ENCODE data around the gene TMEM132A. TPM values are rescaled to one million over a fixed set of nuclear protein-coding genes. Genes with fewer than 3 reads are reported as not detected.
"Not testable (repeated sequence)": the region's sequence is repeated elsewhere in the genome, so short reads cannot be mapped to it uniquely, and the experiment has no call there.

Gene TMEM132A
- total RNA-seq, 1 donor from 2014 or later = 6.1 TPM

GRCh38 chr11:60972182-60973030 lies 48.1 kb downstream of the TMEM132A start:
- no peak for DNase-seq (ENCODE audit: extremely low spot score in 2 of 2)
- no peaks in the 10 kb centered on the region for H3K9me3 ChIP-seq
- H3K27ac ChIP-seq = no peak overlapping the region
- no peaks in the 10 kb centered on the region for H3K36me3 ChIP-seq
- H3K4me1 ChIP-seq = no peaks in the 10 kb centered on the region
- intact Hi-C loops (cut with DNase I) = no loop called here
- H3K4me3 ChIP-seq = peak overlapping the region; percentile 22 to 26
- no peaks in the 10 kb centered on the region for H3K27me3 ChIP-seq
- no peak for TF ChIP-seq POLR2AphosphoS5 (IDR thresholded peaks at IDR 0.05; ENCODE audit: insufficient read depth in 1 of 2, low read depth in 1 of 2)

GRCh38 chr11:60973699-60974098 lies 49.4 kb downstream of the TMEM132A start:
- intact Hi-C loops (cut with DNase I) = no loop called here
- H3K4me3 ChIP-seq = peak overlapping the region in 1 of 2 donors; percentile 6
- no peaks in the 10 kb centered on the region for H3K4me1 ChIP-seq
- TF ChIP-seq POLR2AphosphoS5 (IDR thresholded peaks at IDR 0.05; ENCODE audit: insufficient read depth in 1 of 2, low read depth in 1 of 2) (no peak), POLR2A (IDR thresholded peaks at IDR 0.05) (no peak), CTCF (IDR thresholded peaks at IDR 0.05) (no peak)
- DNase-seq (ENCODE audit: extremely low spot score in 2 of 2) = no peak
- no peaks in the 10 kb centered on the region for H3K9me3 ChIP-seq
- no peaks in the 10 kb centered on the region for H3K27me3 ChIP-seq
- H3K27ac ChIP-seq = no peak overlapping the region
- no peaks in the 10 kb centered on the region for H3K36me3 ChIP-seq

GRCh38 chr11:60974316-60974715 lies 50.1 kb downstream of the TMEM132A start:
- H3K9me3 ChIP-seq; H3K27ac ChIP-seq; H3K27me3 ChIP-seq; H3K4me1 ChIP-seq; H3K36me3 ChIP-seq; DNase-seq (ENCODE audit: extremely low spot score in 2 of 2); intact Hi-C loops (cut with DNase I): not testable (repeated sequence)
- H3K4me3 ChIP-seq = peak overlapping the region in 1 of 2 donors; percentile 6

GRCh38 chr11:60974726-60975125 lies 50.5 kb downstream of the TMEM132A start:
- no peak for DNase-seq (ENCODE audit: extremely low spot score in 2 of 2)
- TF ChIP-seq POLR2A (IDR thresholded peaks at IDR 0.05) (no peak), CTCF (IDR thresholded peaks at IDR 0.05) (no peak), POLR2AphosphoS5 (IDR thresholded peaks at IDR 0.05; ENCODE audit: insufficient read depth in 1 of 2, low read depth in 1 of 2) (no peak)
- intact Hi-C loops (cut with DNase I) = no loop called here
- Histone ChIP-seq H3K4me3 (no peak overlapping the region), H3K27me3 (no peaks in the 10 kb centered on the region), H3K4me1 (no peaks in the 10 kb centered on the region), H3K36me3 (no peaks in the 10 kb centered on the region), H3K27ac (no peak overlapping the region), H3K9me3 (no peaks in the 10 kb centered on the region)

GRCh38 chr11:60977224-60977623 lies 53.0 kb downstream of the TMEM132A start:
- Histone ChIP-seq H3K4me1 (peaks cover 4% of the 10 kb centered on the region), H3K36me3 (no peaks in the 10 kb centered on the region), H3K9me3 (no peaks in the 10 kb centered on the region), H3K27ac (no peak overlapping the region), H3K27me3 (no peaks in the 10 kb centered on the region), H3K4me3 (no peak overlapping the region)
- intact Hi-C loops (cut with DNase I) = no loop called here
- DNase-seq (ENCODE audit: extremely low spot score in 2 of 2) = no peak
- TF ChIP-seq POLR2A (IDR thresholded peaks at IDR 0.05) = no peak
- TF ChIP-seq CTCF (IDR thresholded peaks at IDR 0.05) = no peak
- no peak for TF ChIP-seq POLR2AphosphoS5 (IDR thresholded peaks at IDR 0.05; ENCODE audit: insufficient read depth in 1 of 2, low read depth in 1 of 2)

- intact Hi-C loops (cut with DNase I) = no loop called here
- no peak overlapping the region for H3K27ac ChIP-seq
Measured at GRCh38 chr11:60977836-60978235, 53.6 kb downstream of the TMEM132A start.

More at GRCh38 chr11:60977836-60978235, 53.6 kb downstream of the TMEM132A start:
- Histone ChIP-seq H3K9me3 (no peaks in the 10 kb centered on the region), H3K27me3 (no peaks in the 10 kb centered on the region), H3K4me1 (peaks cover 4% of the 10 kb centered on the region), H3K4me3 (no peak overlapping the region), H3K36me3 (no peaks in the 10 kb centered on the region)
- DNase-seq (ENCODE audit: extremely low spot score in 2 of 2) = no peak
- TF ChIP-seq POLR2A (IDR thresholded peaks at IDR 0.05) (no peak), CTCF (IDR thresholded peaks at IDR 0.05) (no peak), POLR2AphosphoS5 (IDR thresholded peaks at IDR 0.05; ENCODE audit: insufficient read depth in 1 of 2, low read depth in 1 of 2) (no peak)

Data from vagina (tissue), 2 donors.